Glomerular visceral epithelial cell (primary cell): ENCODE results near the gene CEP83.

ENCODE experiments used
- DNase-seq: peaks from one replicate; pipeline ENCODE4 v3.0.0-alpha.2; 2016; ENCODE audit errors: extremely low spot score

CEP83 gene

GRCh38 chr12:94305130-94305957 is 154.3 kb downstream of the CEP83 start:
- no peak for DNase-seq

- DNase-seq, result no peak
Observed at GRCh38 chr12:94304566-94305061, 155.1 kb downstream of the CEP83 start.

- no peak for DNase-seq
Observed at GRCh38 chr12:94304012-94304411, 155.7 kb downstream of the CEP83 start.

GRCh38 chr12:94299846-94300245 is 159.8 kb downstream of the CEP83 start:
- DNase-seq, result no peak

- no peak for DNase-seq
Observed at GRCh38 chr12:94297876-94298505, 161.7 kb downstream of the CEP83 start.

GRCh38 chr12:94297096-94297699 is 162.5 kb downstream of the CEP83 start:
- no peak for DNase-seq

- no peak for DNase-seq
Observed at GRCh38 chr12:94290353-94290752, 169.3 kb downstream of the CEP83 start.

- no peak for DNase-seq
Observed at GRCh38 chr12:94289461-94290312, 170.0 kb downstream of the CEP83 start.

- DNase-seq, result no peak
Observed at GRCh38 chr12:94287245-94287628, 172.4 kb downstream of the CEP83 start.

GRCh38 chr12:94286583-94287244 is 173.0 kb downstream of the CEP83 start:
- no peak for DNase-seq

GRCh38 chr12:94285943-94286582 is 173.6 kb downstream of the CEP83 start:
- no peak for DNase-seq

- no peak for DNase-seq
Observed at GRCh38 chr12:94284859-94285258, 174.8 kb downstream of the CEP83 start.

- DNase-seq, result no peak
Observed at GRCh38 chr12:94284046-94284445, 175.6 kb downstream of the CEP83 start.

- no peak for DNase-seq
Observed at GRCh38 chr12:94282675-94283074, 177.0 kb downstream of the CEP83 start.

GRCh38 chr12:94280063-94280462 is 179.6 kb downstream of the CEP83 start:
- no peak for DNase-seq

GRCh38 chr12:94277426-94278000 is 182.2 kb downstream of the CEP83 start:
- DNase-seq, result no peak

GRCh38 chr12:94276725-94277124 is 182.9 kb downstream of the CEP83 start:
- no peak for DNase-seq

- no peak for DNase-seq
Observed at GRCh38 chr12:94273272-94273671, 186.4 kb downstream of the CEP83 start.

GRCh38 chr12:94272280-94272679 is 187.4 kb downstream of the CEP83 start:
- DNase-seq, result no peak

- DNase-seq, result no peak
Observed at GRCh38 chr12:94271351-94271750, 188.3 kb downstream of the CEP83 start.
